HEK293 (cell line): ENCODE results near the gene MBD5.

Experiments
- CTCF ChIA-PET: fragments of 350-600 bp; formaldehyde crosslinking; extraction: SDS; loops from one replicate; lab custom pipeline; 2021; ENCODE audit warnings: antibody characterized with exemption; lab: Yijun Ruan, JAX
- POLR2A ChIA-PET: fragments of 300-600 bp; formaldehyde crosslinking; extraction: SDS; loops from one replicate; lab custom pipeline; 2020; ENCODE audit warnings: antibody characterized with exemption, inconsistent platforms; lab: Yijun Ruan, JAX
- H3K27ac ChIP-seq: fragments of 200-500 bp; sonication (Bioruptor generic); 2 replicates; pipeline ENCODE4 v1.5.1; 2014; ENCODE audit warnings: low read depth, low read length, control low read depth, inconsistent platforms; ENCODE audit errors: extremely low read depth
- H3K36me3 ChIP-seq, 2 experiments: fragments of 200-500 bp in 1 of 2; sonication (Bioruptor generic) in 1 of 2; 1 replicate in 1 of 2; 2 replicates in 1 of 2; pipeline ENCODE4 v1.5.1; 2014 to 2017; ENCODE audit warnings: inconsistent platforms in 2 of 2, low read length in 2 of 2; ENCODE audit not compliant: control insufficient read depth in 2 of 2, insufficient read depth in 1 of 2
- H3K4me1 ChIP-seq: fragments of 200-500 bp; sonication (Bioruptor generic); 2 replicates; pipeline ENCODE4 v1.5.1; 2014; ENCODE audit warnings: mild to moderate bottlenecking, low read length, inconsistent platforms; ENCODE audit not compliant: control insufficient read depth, insufficient read depth
- H3K4me3 ChIP-seq: 2 replicates; pipeline ENCODE4 v1.5.1; 2011; ENCODE audit warnings: low read depth, mild to moderate bottlenecking, control low read depth, low read length, moderate library complexity
- H3K9me3 ChIP-seq: fragments of 200-500 bp; sonication (Bioruptor generic); 2 replicates; pipeline ENCODE4 v1.5.1; 2014; ENCODE audit warnings: low read depth, low read length, inconsistent platforms; ENCODE audit not compliant: control insufficient read depth, insufficient read depth
- AEBP2 ChIP-seq: fragments of 450-650 bp; formaldehyde crosslinking; IDR thresholded peaks from 2 replicates; pipeline ENCODE4 v1.5.1; 2016; ENCODE audit warnings: missing biosample characterization, missing genetic modification characterization, borderline replicate concordance
- BCL11B ChIP-seq: fragments of 450-650 bp; formaldehyde crosslinking; IDR thresholded peaks from 2 replicates; pipeline ENCODE4 v1.5.1; 2016; ENCODE audit warnings: low read depth, missing biosample characterization, missing genetic modification characterization
- EGR2 ChIP-seq: fragments of 450-650 bp; formaldehyde crosslinking; IDR thresholded peaks from 2 replicates; pipeline ENCODE4 v1.5.1; 2016; ENCODE audit warnings: low read depth, missing biosample characterization, missing genetic modification characterization
- GLI2 ChIP-seq: fragments of 450-650 bp; formaldehyde crosslinking; IDR thresholded peaks from 2 replicates; pipeline ENCODE4; 2017; ENCODE audit warnings: missing biosample characterization, missing genetic modification characterization, low read depth, borderline replicate concordance
- KLF9 ChIP-seq: fragments of 450-650 bp; formaldehyde crosslinking; IDR thresholded peaks from 2 replicates; pipeline ENCODE4 v1.5.1; 2016; ENCODE audit warnings: missing biosample characterization, missing genetic modification characterization, low read depth
- MYNN ChIP-seq: fragments of 450-650 bp; formaldehyde crosslinking; IDR thresholded peaks from 2 replicates; pipeline ENCODE4 v1.5.1; 2016; ENCODE audit warnings: missing biosample characterization, missing genetic modification characterization, borderline replicate concordance
- PATZ1 ChIP-seq: fragments of 450-650 bp; formaldehyde crosslinking; IDR thresholded peaks from 2 replicates; pipeline ENCODE4 v1.5.1; 2016; ENCODE audit warnings: missing biosample characterization, missing genetic modification characterization
- PRDM1 ChIP-seq: fragments of 450-650 bp; formaldehyde crosslinking; IDR thresholded peaks from 2 replicates; pipeline ENCODE4; 2016; ENCODE audit warnings: missing biosample characterization, missing genetic modification characterization
- ZBTB20 ChIP-seq: fragments of 450-650 bp; formaldehyde crosslinking; IDR thresholded peaks from 2 replicates; pipeline ENCODE4 v1.5.1; 2016; ENCODE audit warnings: missing biosample characterization, missing genetic modification characterization
- ZNF112 ChIP-seq: fragments of 450-650 bp; formaldehyde crosslinking; IDR thresholded peaks from 2 replicates; pipeline ENCODE4 v1.5.0; 2017; ENCODE audit warnings: missing biosample characterization, missing genetic modification characterization
- ZNF121 ChIP-seq: fragments of 450-650 bp; formaldehyde crosslinking; IDR thresholded peaks from 2 replicates; pipeline ENCODE4 v1.5.1; 2016; ENCODE audit warnings: missing biosample characterization, missing genetic modification characterization
- ZNF133 ChIP-seq: fragments of 450-650 bp; formaldehyde crosslinking; IDR thresholded peaks from 2 replicates; pipeline ENCODE4 v1.5.1; 2016; ENCODE audit warnings: missing biosample characterization, missing genetic modification characterization
- ZNF211 ChIP-seq: fragments of 450-650 bp; formaldehyde crosslinking; IDR thresholded peaks from 2 replicates; pipeline ENCODE4 v1.5.1; 2016; ENCODE audit warnings: low read depth, missing biosample characterization, missing genetic modification characterization
- ZNF280C ChIP-seq: fragments of 450-650 bp; formaldehyde crosslinking; IDR thresholded peaks from 2 replicates; pipeline ENCODE4 v1.5.1; 2016; ENCODE audit warnings: missing biosample characterization, missing genetic modification characterization
- ZNF354C ChIP-seq: fragments of 450-650 bp; formaldehyde crosslinking; IDR thresholded peaks from 2 replicates; pipeline ENCODE4 v1.5.1; 2016; ENCODE audit warnings: missing biosample characterization, missing genetic modification characterization, low read depth, borderline replicate concordance
- ZNF501 ChIP-seq: fragments of 450-650 bp; formaldehyde crosslinking; IDR thresholded peaks from 2 replicates; pipeline ENCODE4 v1.5.1; 2016; ENCODE audit warnings: missing biosample characterization, missing genetic modification characterization
- ZNF544 ChIP-seq: fragments of 450-650 bp; formaldehyde crosslinking; IDR thresholded peaks from 2 replicates; pipeline ENCODE4 v1.5.0; 2017; ENCODE audit warnings: missing biosample characterization, missing genetic modification characterization
- ZNF558 ChIP-seq: fragments of 450-650 bp; formaldehyde crosslinking; IDR thresholded peaks from 2 replicates; pipeline ENCODE4 v1.5.1; 2016; ENCODE audit warnings: missing biosample characterization, missing genetic modification characterization
- ZNF660 ChIP-seq: fragments of 450-650 bp; IDR thresholded peaks from 2 replicates; pipeline ENCODE4 v1.5.1; 2018; ENCODE audit warnings: missing biosample characterization, mild to moderate bottlenecking, missing genetic modification characterization
- ZNF701 ChIP-seq: fragments of 450-650 bp; formaldehyde crosslinking; IDR thresholded peaks from 2 replicates; pipeline ENCODE4 v1.5.1; 2016; ENCODE audit warnings: missing biosample characterization, missing genetic modification characterization
- ZNF791 ChIP-seq: fragments of 450-650 bp; formaldehyde crosslinking; IDR thresholded peaks from 2 replicates; pipeline ENCODE4 v1.5.1; 2016; ENCODE audit warnings: missing biosample characterization, missing genetic modification characterization
- ZSCAN16 ChIP-seq: fragments of 450-650 bp; formaldehyde crosslinking; IDR thresholded peaks from 2 replicates; pipeline ENCODE4 v1.5.1; 2016; ENCODE audit warnings: missing biosample characterization, missing genetic modification characterization
- ZXDB ChIP-seq: fragments of 450-650 bp; formaldehyde crosslinking; IDR thresholded peaks from 2 replicates; pipeline ENCODE4 v1.5.1; 2016; ENCODE audit warnings: missing biosample characterization, missing genetic modification characterization

Gene MBD5

GRCh38 chr2:148509288-148509902 lies 488.5 kb downstream of the MBD5 start (continued):
- TF ChIP-seq PRDM1 (tag by site-specific recombination): no peak
- no peak for TF ChIP-seq AEBP2 (tag by site-specific recombination)
- TF ChIP-seq PATZ1: peak; percentile 40; the same call in 1 of the 2 replicates
- TF ChIP-seq EGR2 (tag by site-specific recombination): no peak
- TF ChIP-seq ZNF791: no peak
- 0 out of 2 replicates have a peak, but pooled peaks have one; percentile 22 for TF ChIP-seq ZXDB (tag by site-specific recombination)
- no peak for TF ChIP-seq ZNF354C
- TF ChIP-seq ZNF121: no peak
- TF ChIP-seq KLF9 (tag by site-specific recombination): no peak
- no peak for TF ChIP-seq ZNF211 (tag by site-specific recombination)
- TF ChIP-seq ZSCAN16 (tag by site-specific recombination): no peak
- no peak for TF ChIP-seq ZNF133 (tag by site-specific recombination)

- CTCF ChIA-PET: no interaction called here
- Histone ChIP-seq H3K27ac (no peak overlapping the region), H3K9me3 (no peaks in the 10 kb centered on the region), H3K4me3 (no peak overlapping the region), H3K4me1 (no peaks in the 10 kb centered on the region), H3K36me3 (no peaks in the 10 kb centered on the region)
- POLR2A ChIA-PET: no interaction called here
- TF ChIP-seq BCL11B (tag by site-specific recombination) (no peak), ZNF701 (tag by site-specific recombination) (no peak), ZNF558 (tag by site-specific recombination) (no peak), ZNF791 (no peak), ZBTB20 (tag by site-specific recombination) (no peak), ZNF660 (tag by site-specific recombination) (no peak), ZNF112 (tag by site-specific recombination) (no peak), ZNF280C (tag by site-specific recombination) (no peak), ZNF501 (tag by site-specific recombination) (no peak), GLI2 (tag by site-specific recombination) (no peak), ZNF544 (tag by site-specific recombination) (no peak), MYNN (tag by site-specific recombination) (no peak)
These were observed 491.0 kb downstream of the MBD5 start for GRCh38 chr2:148511883-148512282.
